ENCODE data around the gene UFC1. TPM values are rescaled to one million over a fixed set of nuclear protein-coding genes. Genes with fewer than 3 reads are reported as not detected.

The UFC1 gene
- polyA plus RNA-seq, 4 donors, result 137 to 193 (median 167) TPM

DNA sequence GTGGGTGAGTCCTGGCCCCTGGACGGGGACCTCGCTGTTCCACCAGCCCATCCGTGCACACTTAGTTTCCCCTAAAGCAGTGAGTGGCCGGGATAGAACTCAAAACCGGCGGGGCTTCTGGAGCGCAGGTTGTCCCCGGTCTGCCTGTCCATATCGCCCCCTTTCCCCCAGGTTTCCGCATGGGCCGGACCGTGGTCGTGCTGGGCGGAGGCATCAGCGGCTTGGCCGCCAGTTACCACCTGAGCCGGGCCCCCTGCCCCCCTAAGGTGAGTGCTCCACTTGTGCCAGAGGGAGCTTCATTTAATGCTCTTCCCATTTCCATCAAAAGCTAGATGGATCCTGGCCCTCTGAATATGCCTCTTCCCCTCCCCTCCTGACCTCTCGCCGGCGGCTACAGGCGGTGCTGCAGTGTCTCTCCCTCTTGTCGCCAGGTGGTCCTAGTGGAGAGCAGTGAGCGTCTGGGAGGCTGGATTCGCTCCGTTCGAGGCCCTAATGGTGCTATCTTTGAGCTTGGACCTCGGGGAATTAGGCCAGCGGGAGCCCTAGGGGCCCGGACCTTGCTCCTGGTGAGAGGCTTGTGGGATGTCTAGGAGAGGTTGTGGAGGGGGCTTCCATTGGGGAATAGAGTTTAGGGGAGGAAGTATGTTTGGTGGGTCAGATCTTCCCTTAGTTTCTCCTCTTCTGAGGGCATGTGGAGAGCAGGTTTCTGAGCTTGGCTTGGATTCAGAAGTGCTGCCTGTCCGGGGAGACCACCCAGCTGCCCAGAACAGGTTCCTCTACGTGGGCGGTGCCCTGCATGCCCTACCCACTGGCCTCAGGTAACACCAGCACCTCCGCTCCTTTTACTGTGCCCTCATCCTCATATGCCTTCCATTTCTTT lies 13.1 kb downstream of the UFC1 start:
- peak overlapping the region; percentile 61 to 95 (median 90) for H3K27ac ChIP-seq (ENCODE audit: low read depth in 1 of 3, low read length in 2 of 3)
- peaks cover 0 to 60% (median 2%) of the 10 kb centered on the region in 3 donors for H3K36me3 ChIP-seq (ENCODE audit: control insufficient read depth in 3 of 3, insufficient read depth in 2 of 3, low read depth in 1 of 3, low read length in 3 of 3)
- H3K4me1 ChIP-seq (ENCODE audit: control insufficient read depth in 3 of 3, insufficient read depth in 2 of 3, low read depth in 1 of 3, low read length in 2 of 3), result peaks cover 2 to 22% (median 3%) of the 10 kb centered on the region in 3 donors
- DNase-seq (peak in 1 of 2 donors; percentile 42), FAIRE-seq (no peak)
- no peaks in the 10 kb centered on the region for H3K27me3 ChIP-seq (ENCODE audit: control insufficient read depth in 3 of 3, insufficient read depth in 3 of 3, low read length in 3 of 3)
- 6 to 8% (median 7%) methylated on average over 32 to 33 of the region's 33 CpGs for WGBS, 3 donors
- H3K9me3 ChIP-seq (ENCODE audit: control insufficient read depth in 2 of 2, insufficient read depth in 1 of 2, low read depth in 1 of 2, low read length in 1 of 2), result no peaks in the 10 kb centered on the region
- H3K4me3 ChIP-seq (ENCODE audit: low read depth in 1 of 3, low read length in 3 of 3), result peak overlapping the region; percentile 42 to 61 (median 59)

DNA sequence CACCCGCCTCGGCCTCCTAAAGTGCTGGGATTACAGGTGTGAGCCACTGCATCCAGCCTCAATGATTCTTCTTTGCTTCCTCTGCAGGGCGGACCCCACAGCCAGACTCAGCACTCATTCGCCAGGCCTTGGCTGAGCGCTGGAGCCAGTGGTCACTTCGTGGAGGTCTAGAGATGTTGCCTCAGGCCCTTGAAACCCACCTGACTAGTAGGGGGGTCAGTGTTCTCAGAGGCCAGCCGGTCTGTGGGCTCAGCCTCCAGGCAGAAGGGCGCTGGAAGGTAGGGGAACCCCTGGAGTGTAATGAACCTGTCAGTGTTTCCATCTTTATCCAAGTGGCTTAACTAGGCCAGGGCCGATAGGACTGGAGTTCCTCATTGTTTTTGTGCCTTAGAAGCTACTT lies 15.1 kb downstream of the UFC1 start:
- DNase-seq (no peak), FAIRE-seq (no peak)
- no peak overlapping the region for H3K4me3 ChIP-seq (ENCODE audit: low read depth in 1 of 3, low read length in 3 of 3)
- 93 to 97% (median 96%) methylated on average over 9 of the region's 9 CpGs for WGBS, 3 donors
- no peaks in the 10 kb centered on the region for H3K9me3 ChIP-seq (ENCODE audit: control insufficient read depth in 2 of 2, insufficient read depth in 1 of 2, low read depth in 1 of 2, low read length in 1 of 2)
- H3K36me3 ChIP-seq (ENCODE audit: control insufficient read depth in 3 of 3, insufficient read depth in 2 of 3, low read depth in 1 of 3, low read length in 3 of 3), result peaks cover 2 to 64% (median 6%) of the 10 kb centered on the region in 3 donors
- no peak overlapping the region for H3K27ac ChIP-seq (ENCODE audit: low read depth in 1 of 3, low read length in 2 of 3)
- peaks cover 2 to 18% (median 6%) of the 10 kb centered on the region in 3 donors for H3K4me1 ChIP-seq (ENCODE audit: control insufficient read depth in 3 of 3, insufficient read depth in 2 of 3, low read depth in 1 of 3, low read length in 2 of 3)
- H3K27me3 ChIP-seq (ENCODE audit: control insufficient read depth in 3 of 3, insufficient read depth in 3 of 3, low read length in 3 of 3), result no peaks in the 10 kb centered on the region

DNA sequence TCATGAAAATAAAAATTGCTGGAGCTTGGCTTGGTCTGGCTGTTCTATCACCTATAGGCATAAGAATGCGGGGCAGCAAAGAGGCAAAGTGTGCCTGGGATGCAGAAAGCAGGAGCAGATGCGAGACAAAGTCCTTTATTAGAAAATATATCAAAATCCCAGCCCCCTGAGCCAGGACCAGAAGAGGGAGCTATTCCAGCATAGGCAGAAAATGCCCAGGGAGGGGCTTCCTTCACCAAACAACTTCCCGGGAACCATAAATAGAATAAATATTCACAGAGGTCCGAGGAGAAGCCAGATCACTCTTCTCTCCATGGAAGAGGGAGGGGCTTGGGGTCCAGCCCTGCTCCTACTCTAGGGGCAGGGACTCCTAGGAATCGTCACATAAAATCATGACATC lies 17.4 kb downstream of the UFC1 start:
- peaks cover 0 to 10% (median 6%) of the 10 kb centered on the region in 3 donors for H3K4me1 ChIP-seq (ENCODE audit: control insufficient read depth in 3 of 3, insufficient read depth in 2 of 3, low read depth in 1 of 3, low read length in 2 of 3)
- no peak for FAIRE-seq
- 62 to 68% (median 66%) methylated on average over 5 of the region's 5 CpGs for WGBS, 3 donors

DNA sequence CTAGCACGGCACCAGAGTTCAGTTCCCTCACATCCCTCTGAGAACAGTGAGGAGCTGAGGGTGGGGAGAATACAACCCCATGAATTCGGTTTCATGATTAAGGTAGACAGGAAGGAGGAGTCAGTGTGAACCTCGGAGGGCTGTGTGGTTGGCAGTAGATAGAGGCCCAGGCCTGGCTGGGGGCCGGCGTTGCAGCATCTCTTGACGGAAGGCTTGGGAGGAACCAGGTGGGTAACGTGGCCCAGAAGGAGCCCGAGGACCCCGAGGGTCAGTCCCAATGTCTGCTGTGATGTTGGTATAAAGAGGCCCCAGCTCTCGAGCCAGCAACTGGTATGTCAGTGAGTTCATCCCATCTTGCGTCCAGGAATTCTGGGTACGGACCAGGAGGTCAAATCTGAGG lies 17.9 kb downstream of the UFC1 start:
- WGBS, 3 donors, result 84 to 92% (median 88%) methylated on average over 12 of the region's 12 CpGs
- H3K9me3 ChIP-seq (ENCODE audit: control insufficient read depth in 2 of 2, insufficient read depth in 1 of 2, low read depth in 1 of 2, low read length in 1 of 2), result no peaks in the 10 kb centered on the region
- H3K4me3 ChIP-seq (ENCODE audit: low read depth in 1 of 3, low read length in 3 of 3), result no peak overlapping the region
- peak overlapping the region in 1 of 3 donors; percentile 6 for H3K27ac ChIP-seq (ENCODE audit: low read depth in 1 of 3, low read length in 2 of 3)
- FAIRE-seq, result no peak
- H3K27me3 ChIP-seq (ENCODE audit: control insufficient read depth in 3 of 3, insufficient read depth in 3 of 3, low read length in 3 of 3), result no peaks in the 10 kb centered on the region
- peaks cover 6 to 67% (median 10%) of the 10 kb centered on the region in 3 donors for H3K36me3 ChIP-seq (ENCODE audit: control insufficient read depth in 3 of 3, insufficient read depth in 2 of 3, low read depth in 1 of 3, low read length in 3 of 3)
- peaks cover 0 to 14% (median 6%) of the 10 kb centered on the region in 3 donors for H3K4me1 ChIP-seq (ENCODE audit: control insufficient read depth in 3 of 3, insufficient read depth in 2 of 3, low read depth in 1 of 3, low read length in 2 of 3)
- DNase-seq, result no peak

More for the DNA sequence above, 17.4 kb downstream of the UFC1 start:
- Histone ChIP-seq H3K4me3 (ENCODE audit: low read depth in 1 of 3, low read length in 3 of 3) (no peak overlapping the region), H3K36me3 (ENCODE audit: control insufficient read depth in 3 of 3, insufficient read depth in 2 of 3, low read depth in 1 of 3, low read length in 3 of 3) (peaks cover 6 to 67% (median 10%) of the 10 kb centered on the region in 3 donors), H3K27ac (ENCODE audit: low read depth in 1 of 3, low read length in 2 of 3) (no peak overlapping the region), H3K9me3 (ENCODE audit: control insufficient read depth in 2 of 2, insufficient read depth in 1 of 2, low read depth in 1 of 2, low read length in 1 of 2) (no peaks in the 10 kb centered on the region), H3K27me3 (ENCODE audit: control insufficient read depth in 3 of 3, insufficient read depth in 3 of 3, low read length in 3 of 3) (no peaks in the 10 kb centered on the region)
- DNase-seq, result no peak

DNA sequence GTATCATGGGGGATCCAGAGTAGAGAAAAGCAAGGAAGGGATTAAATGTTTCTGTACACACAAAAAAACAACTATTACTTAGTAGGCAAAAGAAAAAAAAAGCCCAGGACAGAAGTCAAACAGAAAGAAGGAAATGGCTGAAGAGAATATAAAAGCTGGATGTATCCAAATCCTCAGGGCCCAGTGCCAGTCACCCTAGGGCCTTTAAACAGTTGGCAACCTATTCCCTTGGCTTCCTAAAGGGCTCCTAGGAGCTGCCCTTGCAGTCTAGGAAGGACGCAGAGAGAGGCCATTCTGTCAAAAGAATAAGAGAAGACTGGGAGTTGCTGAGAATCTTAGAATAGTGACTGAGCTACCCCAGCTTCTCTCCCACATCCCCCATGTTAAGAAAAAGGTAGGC lies 18.6 kb downstream of the UFC1 start:
- FAIRE-seq, result no peak
- WGBS, 3 donors, result 75 to 95% (median 81%) methylated on average over 1 of the region's 1 CpG

DNA sequence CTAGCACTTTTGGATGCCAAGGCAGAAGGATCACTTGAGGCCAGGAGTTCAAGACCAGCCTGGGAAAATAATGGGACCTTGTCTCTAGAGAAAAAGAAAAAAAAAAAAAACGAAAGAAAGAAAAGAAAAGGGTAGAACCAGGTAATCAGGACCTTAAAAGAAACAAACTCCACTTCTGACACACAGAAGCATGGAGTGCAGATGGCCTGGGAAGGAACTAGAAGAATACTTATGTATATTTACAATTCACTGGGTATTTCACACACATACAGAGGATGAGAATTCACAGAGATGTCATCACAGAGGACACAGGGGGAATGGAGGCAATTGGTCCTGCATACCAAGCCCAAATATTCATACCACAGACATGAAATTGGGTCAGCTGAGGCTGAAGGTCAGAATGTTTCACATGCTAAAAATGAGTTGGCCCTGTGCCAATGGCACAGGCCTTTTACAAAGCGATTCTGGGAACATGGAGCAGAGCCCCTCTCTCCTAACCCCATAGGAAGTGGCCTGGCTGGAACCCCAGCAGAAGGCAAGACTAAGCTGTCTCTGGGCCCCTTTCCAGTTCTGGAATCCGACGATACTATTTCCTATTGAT lies 19.1 kb downstream of the UFC1 start:
- DNase-seq (no peak), FAIRE-seq (no peak)
- 55 to 67% (median 55%) methylated on average over 4 of the region's 4 CpGs for WGBS, 3 donors
- Histone ChIP-seq H3K9me3 (ENCODE audit: control insufficient read depth in 2 of 2, insufficient read depth in 1 of 2, low read depth in 1 of 2, low read length in 1 of 2) (no peaks in the 10 kb centered on the region), H3K27ac (ENCODE audit: low read depth in 1 of 3, low read length in 2 of 3) (peak overlapping the region in 1 of 3 donors; percentile 52), H3K4me3 (ENCODE audit: low read depth in 1 of 3, low read length in 3 of 3) (no peak overlapping the region), H3K4me1 (ENCODE audit: control insufficient read depth in 3 of 3, insufficient read depth in 2 of 3, low read depth in 1 of 3, low read length in 2 of 3) (peaks cover 0 to 7% (median 3%) of the 10 kb centered on the region in 3 donors), H3K36me3 (ENCODE audit: control insufficient read depth in 3 of 3, insufficient read depth in 2 of 3, low read depth in 1 of 3, low read length in 3 of 3) (peaks cover 6 to 65% (median 10%) of the 10 kb centered on the region in 3 donors), H3K27me3 (ENCODE audit: control insufficient read depth in 3 of 3, insufficient read depth in 3 of 3, low read length in 3 of 3) (no peaks in the 10 kb centered on the region)

More for the DNA sequence above, 18.6 kb downstream of the UFC1 start:
- Histone ChIP-seq H3K27ac (ENCODE audit: low read depth in 1 of 3, low read length in 2 of 3) (peak overlapping the region in 1 of 3 donors; percentile 52), H3K36me3 (ENCODE audit: control insufficient read depth in 3 of 3, insufficient read depth in 2 of 3, low read depth in 1 of 3, low read length in 3 of 3) (peaks cover 6 to 67% (median 10%) of the 10 kb centered on the region in 3 donors), H3K4me3 (ENCODE audit: low read depth in 1 of 3, low read length in 3 of 3) (no peak overlapping the region), H3K4me1 (ENCODE audit: control insufficient read depth in 3 of 3, insufficient read depth in 2 of 3, low read depth in 1 of 3, low read length in 2 of 3) (peaks cover 0 to 8% (median 3%) of the 10 kb centered on the region in 3 donors), H3K27me3 (ENCODE audit: control insufficient read depth in 3 of 3, insufficient read depth in 3 of 3, low read length in 3 of 3) (no peaks in the 10 kb centered on the region), H3K9me3 (ENCODE audit: control insufficient read depth in 2 of 2, insufficient read depth in 1 of 2, low read depth in 1 of 2, low read length in 1 of 2) (no peaks in the 10 kb centered on the region)
- no peak for DNase-seq

DNA sequence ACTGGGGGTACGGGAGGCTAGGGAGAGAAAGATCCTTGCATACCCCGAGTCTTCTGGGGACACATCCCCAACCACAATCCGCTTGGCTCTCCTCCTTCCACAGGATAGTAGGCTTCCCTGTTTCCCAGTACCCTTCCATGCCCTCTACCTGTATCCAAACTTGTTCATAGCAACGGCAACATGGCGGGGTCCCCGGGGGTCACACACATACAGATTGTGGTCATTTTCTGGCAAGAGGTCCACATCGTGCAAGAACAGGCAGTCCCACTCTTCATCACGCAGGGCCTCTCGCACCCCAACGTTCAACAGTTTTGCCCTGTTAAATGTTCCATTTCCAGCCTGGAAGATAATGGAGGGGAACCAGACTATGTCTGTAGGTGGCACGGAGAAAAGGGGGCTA lies 19.9 kb downstream of the UFC1 start:
- 94 to 96% (median 96%) methylated on average over 11 of the region's 11 CpGs for WGBS, 3 donors
- Histone ChIP-seq H3K27ac (ENCODE audit: low read depth in 1 of 3, low read length in 2 of 3) (peak overlapping the region in 1 of 3 donors; percentile 16), H3K4me3 (ENCODE audit: low read depth in 1 of 3, low read length in 3 of 3) (no peak overlapping the region), H3K36me3 (ENCODE audit: control insufficient read depth in 3 of 3, insufficient read depth in 2 of 3, low read depth in 1 of 3, low read length in 3 of 3) (peaks cover 6 to 58% (median 10%) of the 10 kb centered on the region in 3 donors), H3K27me3 (ENCODE audit: control insufficient read depth in 3 of 3, insufficient read depth in 3 of 3, low read length in 3 of 3) (no peaks in the 10 kb centered on the region), H3K4me1 (ENCODE audit: control insufficient read depth in 3 of 3, insufficient read depth in 2 of 3, low read depth in 1 of 3, low read length in 2 of 3) (peaks cover 0 to 7% (median 3%) of the 10 kb centered on the region in 3 donors), H3K9me3 (ENCODE audit: control insufficient read depth in 2 of 2, insufficient read depth in 1 of 2, low read depth in 1 of 2, low read length in 1 of 2) (no peaks in the 10 kb centered on the region)
- DNase-seq (no peak), FAIRE-seq (no peak)

DNA sequence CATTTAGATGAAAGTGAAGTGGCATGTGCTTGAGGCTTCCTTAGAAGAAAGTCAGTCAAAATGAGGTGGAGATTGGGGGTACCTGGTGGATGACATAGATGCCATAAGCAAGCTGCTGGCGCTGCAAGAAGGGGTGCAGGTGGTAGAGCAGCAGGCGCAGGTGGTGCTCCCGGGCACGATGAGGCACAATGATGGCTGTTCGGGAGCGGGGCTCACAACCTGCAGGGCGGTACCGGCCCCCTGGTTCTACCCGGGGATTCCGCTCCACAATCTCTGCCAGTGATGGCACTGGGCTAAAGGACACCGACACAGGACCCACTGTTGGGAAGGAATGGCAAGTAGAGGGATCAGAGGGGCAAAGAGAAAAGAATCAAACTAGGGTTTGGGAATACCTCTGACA lies 21.1 kb downstream of the UFC1 start:
- Histone ChIP-seq H3K27ac (ENCODE audit: low read depth in 1 of 3, low read length in 2 of 3) (peak overlapping the region in 1 of 3 donors; percentile 77), H3K9me3 (ENCODE audit: control insufficient read depth in 2 of 2, insufficient read depth in 1 of 2, low read depth in 1 of 2, low read length in 1 of 2) (no peaks in the 10 kb centered on the region), H3K4me1 (ENCODE audit: control insufficient read depth in 3 of 3, insufficient read depth in 2 of 3, low read depth in 1 of 3, low read length in 2 of 3) (peaks cover 0 to 7% (median 3%) of the 10 kb centered on the region in 3 donors), H3K27me3 (ENCODE audit: control insufficient read depth in 3 of 3, insufficient read depth in 3 of 3, low read length in 3 of 3) (no peaks in the 10 kb centered on the region), H3K4me3 (ENCODE audit: low read depth in 1 of 3, low read length in 3 of 3) (no peak overlapping the region), H3K36me3 (ENCODE audit: control insufficient read depth in 3 of 3, insufficient read depth in 2 of 3, low read depth in 1 of 3, low read length in 3 of 3) (peaks cover 6 to 48% (median 10%) of the 10 kb centered on the region in 3 donors)
- no peak for FAIRE-seq
- 96 to 98% (median 97%) methylated on average over 11 of the region's 11 CpGs for WGBS, 3 donors
- no peak for DNase-seq

All from small intestine (tissue), 7 donors.